ENCODE data around the gene CHD1.

The CHD1 gene

GRCh38 chr5:98930972-98931762 is 2.4 kb upstream of the CHD1 start:
- peaks cover 10% of the 10 kb centered on the region for H3K4me1 ChIP-seq (ENCODE audit: insufficient read depth, poor library complexity, severe bottlenecking)
- no peak overlapping the region for H3K27ac ChIP-seq (ENCODE audit: poor library complexity, severe bottlenecking)
- ATAC-seq (ENCODE audit: low read depth) (no peak), DNase-seq (ENCODE audit: low spot score) (no peak)
- no peak for TF ChIP-seq CTCF (IDR thresholded peaks at IDR 0.05; ENCODE audit: poor library complexity, severe bottlenecking)
- H3K36me3 ChIP-seq (ENCODE audit: low read depth) = peaks cover 21% of the 10 kb centered on the region
- no peaks in the 10 kb centered on the region for H3K27me3 ChIP-seq (ENCODE audit: insufficient read depth, poor library complexity, severe bottlenecking)
- no peak overlapping the region for H3K4me3 ChIP-seq (ENCODE audit: severe bottlenecking)
- H3K9me3 ChIP-seq (ENCODE audit: severe bottlenecking) = no peaks in the 10 kb centered on the region

- Histone ChIP-seq H3K36me3 (ENCODE audit: low read depth) (peaks cover 35% of the 10 kb centered on the region), H3K27ac (ENCODE audit: poor library complexity, severe bottlenecking) (peak overlapping the region; percentile 91), H3K9me3 (ENCODE audit: severe bottlenecking) (no peaks in the 10 kb centered on the region), H3K4me1 (ENCODE audit: insufficient read depth, poor library complexity, severe bottlenecking) (peaks cover 13% of the 10 kb centered on the region), H3K27me3 (ENCODE audit: insufficient read depth, poor library complexity, severe bottlenecking) (no peaks in the 10 kb centered on the region), H3K4me3 (ENCODE audit: severe bottlenecking) (peak overlapping the region; percentile 78)
- DNase-seq (ENCODE audit: low spot score) (no peak), ATAC-seq (ENCODE audit: low read depth) (no peak)
- TF ChIP-seq CTCF (IDR thresholded peaks at IDR 0.05; ENCODE audit: poor library complexity, severe bottlenecking) = no peak
These were observed 997 bp upstream of the CHD1 start for GRCh38 chr5:98929710-98930298.

- DNase-seq (ENCODE audit: low spot score) (peak; percentile 81), ATAC-seq (ENCODE audit: low read depth) (peak; percentile 36)
- H3K27ac ChIP-seq (ENCODE audit: poor library complexity, severe bottlenecking) = peak overlapping the region; percentile 91
- H3K4me3 ChIP-seq (ENCODE audit: severe bottlenecking) = peak overlapping the region; percentile 78
- no peaks in the 10 kb centered on the region for H3K9me3 ChIP-seq (ENCODE audit: severe bottlenecking)
- no peak for TF ChIP-seq CTCF (IDR thresholded peaks at IDR 0.05; ENCODE audit: poor library complexity, severe bottlenecking)
- peaks cover 49% of the 10 kb centered on the region for H3K36me3 ChIP-seq (ENCODE audit: low read depth)
- no peaks in the 10 kb centered on the region for H3K27me3 ChIP-seq (ENCODE audit: insufficient read depth, poor library complexity, severe bottlenecking)
- peaks cover 11% of the 10 kb centered on the region for H3K4me1 ChIP-seq (ENCODE audit: insufficient read depth, poor library complexity, severe bottlenecking)
These were observed 576 bp downstream of the CHD1 start for GRCh38 chr5:98927989-98928872.

GRCh38 chr5:98927242-98927988 is 1.4 kb downstream of the CHD1 start:
- Histone ChIP-seq H3K36me3 (ENCODE audit: low read depth) (peaks cover 57% of the 10 kb centered on the region), H3K4me1 (ENCODE audit: insufficient read depth, poor library complexity, severe bottlenecking) (peaks cover 11% of the 10 kb centered on the region), H3K27me3 (ENCODE audit: insufficient read depth, poor library complexity, severe bottlenecking) (no peaks in the 10 kb centered on the region), H3K4me3 (ENCODE audit: severe bottlenecking) (peak overlapping the region; percentile 78), H3K9me3 (ENCODE audit: severe bottlenecking) (no peaks in the 10 kb centered on the region), H3K27ac (ENCODE audit: poor library complexity, severe bottlenecking) (peak overlapping the region; percentile 91)
- DNase-seq (ENCODE audit: low spot score) = no peak
- TF ChIP-seq CTCF (IDR thresholded peaks at IDR 0.05; ENCODE audit: poor library complexity, severe bottlenecking) = no peak
- 0 out of 3 replicates have a peak, but pooled peaks have one; percentile 8 for ATAC-seq (ENCODE audit: low read depth)
